Spleen (tissue), 7 donors: ENCODE measurements around the gene SMG7.

Experiments
- POLR2A ChIP-seq, 3 donors: fragments of 450-650 bp; IDR thresholded peaks; one replicate each; pipeline ENCODE4 v1.5.1; 2017; ENCODE audit warnings: antibody characterized with exemption in 3 of 3, mild to moderate bottlenecking in 1 of 3
- TF ChIP-seq, protein P1 (sequence below), 11 experiments: fragments of 200-600 bp in 7 of 11; fragments of 450-650 bp in 4 of 11; sonication (generic) in 4 of 11; IDR thresholded peaks in 8 of 11; conservative IDR thresholded peaks in 3 of 11; 1 replicate in 7 of 11; 2 replicates in 4 of 11; pipeline versions ENCODE4 v1.4.0 to v1.8.0; 2016 to 2021; ENCODE audit warnings: antibody characterized with exemption in 11 of 11, inconsistent platforms in 4 of 11, mild to moderate bottlenecking in 1 of 11
- donor health status: DM: no; HTN: no; CAD: no; lungs with moderate emphysema.
- donor health status: DM: no; HTN: no; CAD: no.
- donor health status: DM: no; HTN: no; CAD: no.

DNA sequence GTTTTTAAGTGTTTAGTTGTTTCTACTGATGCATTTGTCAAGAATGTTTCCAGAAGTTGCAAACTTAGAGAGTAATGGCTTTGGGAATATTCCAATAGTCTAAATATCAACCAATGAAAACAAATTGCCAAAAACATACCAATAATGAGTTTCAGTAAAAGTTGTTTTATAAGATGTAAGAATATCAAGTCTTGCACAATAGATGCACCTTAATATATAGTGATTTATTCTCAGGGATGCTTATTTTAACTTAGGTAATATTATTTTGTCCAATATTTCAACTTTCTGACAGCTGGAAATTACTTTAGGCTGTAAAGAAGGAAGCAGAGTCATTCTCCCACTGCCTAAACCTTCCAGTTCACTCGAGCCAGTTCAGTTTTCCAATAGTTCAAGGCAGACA is 48.8 kb upstream of the SMG7 start:
- TF ChIP-seq, protein P1, sequence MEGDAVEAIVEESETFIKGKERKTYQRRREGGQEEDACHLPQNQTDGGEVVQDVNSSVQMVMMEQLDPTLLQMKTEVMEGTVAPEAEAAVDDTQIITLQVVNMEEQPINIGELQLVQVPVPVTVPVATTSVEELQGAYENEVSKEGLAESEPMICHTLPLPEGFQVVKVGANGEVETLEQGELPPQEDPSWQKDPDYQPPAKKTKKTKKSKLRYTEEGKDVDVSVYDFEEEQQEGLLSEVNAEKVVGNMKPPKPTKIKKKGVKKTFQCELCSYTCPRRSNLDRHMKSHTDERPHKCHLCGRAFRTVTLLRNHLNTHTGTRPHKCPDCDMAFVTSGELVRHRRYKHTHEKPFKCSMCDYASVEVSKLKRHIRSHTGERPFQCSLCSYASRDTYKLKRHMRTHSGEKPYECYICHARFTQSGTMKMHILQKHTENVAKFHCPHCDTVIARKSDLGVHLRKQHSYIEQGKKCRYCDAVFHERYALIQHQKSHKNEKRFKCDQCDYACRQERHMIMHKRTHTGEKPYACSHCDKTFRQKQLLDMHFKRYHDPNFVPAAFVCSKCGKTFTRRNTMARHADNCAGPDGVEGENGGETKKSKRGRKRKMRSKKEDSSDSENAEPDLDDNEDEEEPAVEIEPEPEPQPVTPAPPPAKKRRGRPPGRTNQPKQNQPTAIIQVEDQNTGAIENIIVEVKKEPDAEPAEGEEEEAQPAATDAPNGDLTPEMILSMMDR (IDR thresholded peaks at IDR 0.05 in 8 of 11, conservative IDR thresholded peaks at IDR 0.05 in 3 of 11), result no peak
- no peak for TF ChIP-seq POLR2A (IDR thresholded peaks at IDR 0.05)
